ENCODE measurements around the gene VWA5B2. TPM values are rescaled to one million over a fixed set of nuclear protein-coding genes. Genes with fewer than 3 reads are reported as not detected.
"Not testable (repeated sequence)": the region's sequence is repeated elsewhere in the genome, so short reads cannot be mapped to it uniquely, and the experiment has no call there.

Gene VWA5B2
- total RNA-seq, 1 experiment from 2014 or later: not detected

DNA sequence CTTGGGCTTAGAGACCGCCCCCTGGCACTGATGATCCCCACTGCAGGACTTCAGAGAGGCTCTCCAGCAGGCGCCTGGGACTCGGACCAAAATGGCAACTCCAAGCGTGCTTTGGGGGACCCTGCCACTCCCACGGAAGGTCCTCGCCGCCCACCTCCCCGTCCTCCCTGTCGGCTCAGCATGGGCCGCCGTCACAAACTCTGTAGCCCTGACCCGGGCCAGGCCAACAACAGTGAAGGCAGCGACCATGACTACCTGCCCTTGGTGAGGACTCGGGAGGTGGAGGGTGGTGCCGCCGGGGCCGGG is 11.7 kb downstream of the VWA5B2 start:
- DNase-seq (ENCODE audit: low read depth): no peak

- DNase-seq (ENCODE audit: low read depth): no peak
Observed at GRCh38 chr3:184241447-184242296, 12.3 kb downstream of the VWA5B2 start.

DNA sequence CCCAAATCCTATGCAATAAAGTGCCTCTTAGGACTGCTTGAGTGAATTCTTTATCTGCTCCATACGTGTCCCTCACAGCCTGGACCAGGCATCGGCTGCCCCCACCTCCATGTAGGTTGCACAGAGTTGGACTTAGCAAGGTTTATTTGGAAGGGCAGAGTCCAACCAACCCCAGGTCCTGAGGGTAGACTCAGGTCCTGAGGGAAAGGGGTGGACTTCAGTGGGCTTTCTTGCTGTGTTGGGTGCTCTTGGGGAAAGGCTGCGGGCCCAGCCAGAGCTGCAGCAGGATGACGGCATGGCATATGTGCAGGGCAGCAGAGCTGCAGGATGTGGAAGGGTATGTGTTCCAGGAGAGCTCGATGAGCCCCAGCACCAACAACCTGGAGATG is 12.9 kb downstream of the VWA5B2 start:
- no peak for DNase-seq (ENCODE audit: low read depth)

GRCh38 chr3:184248454-184249411 is 19.3 kb downstream of the VWA5B2 start, which contains the start of gene ALG3:
Gene ALG3, minus strand, starts transcription at chr3:184248962. Its CDS starts 22 bp downstream, at chr3:184248940.
- peak; percentile 82 for DNase-seq (ENCODE audit: low read depth)

- peak; percentile 99 for DNase-seq (ENCODE audit: low read depth)
Observed at GRCh38 chr3:184249412-184250166, 20.2 kb downstream of the VWA5B2 start, which contains the start of gene EEF1AKMT4. Gene EEF1AKMT4, plus strand, starts transcription at chr3:184249672. Its CDS starts 23 bp downstream, at chr3:184249695.

GRCh38 chr3:184250167-184250828 is 20.9 kb downstream of the VWA5B2 start:
- DNase-seq (ENCODE audit: low read depth): peak; percentile 92

DNA sequence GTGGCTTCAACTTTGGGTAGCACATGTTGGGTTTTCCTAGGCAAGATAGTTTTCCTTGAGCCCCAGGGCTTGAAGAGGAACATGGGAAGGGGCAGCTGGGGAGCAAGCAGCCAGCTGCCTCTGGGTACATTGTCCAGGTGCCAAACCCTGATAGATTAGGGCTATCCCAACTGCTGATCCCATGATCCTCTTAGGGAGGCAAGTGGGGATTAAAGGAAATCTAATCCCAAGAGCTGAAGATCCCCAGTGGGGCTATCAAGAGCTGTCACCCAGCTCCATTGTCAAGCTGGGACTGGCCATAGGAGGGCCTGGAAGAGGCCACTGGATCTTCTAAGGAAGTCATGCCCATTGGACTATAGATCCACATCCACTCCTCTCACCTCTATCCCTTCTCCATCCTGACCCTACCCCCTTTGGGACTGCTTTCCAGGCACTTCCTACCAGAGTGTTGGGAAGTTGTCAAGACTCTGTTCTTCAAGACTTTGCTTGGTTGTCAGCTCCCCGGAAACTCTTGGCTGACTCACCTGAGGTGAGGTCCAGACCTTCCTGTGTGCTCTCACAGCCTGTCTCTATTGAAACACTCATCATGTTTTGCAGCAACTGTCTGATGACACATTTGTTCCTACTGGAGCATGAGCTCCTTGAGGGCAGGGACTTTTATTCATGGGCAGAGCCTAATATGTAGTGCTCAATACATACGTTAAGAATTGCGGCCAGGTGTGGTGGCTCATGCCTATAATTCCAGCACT is 26.1 kb downstream of the VWA5B2 start:
- DNase-seq (ENCODE audit: low read depth): peak; percentile 60

- DNase-seq (ENCODE audit: low read depth): no peak
Observed at GRCh38 chr3:184257083-184257915, 27.9 kb downstream of the VWA5B2 start.

DNA sequence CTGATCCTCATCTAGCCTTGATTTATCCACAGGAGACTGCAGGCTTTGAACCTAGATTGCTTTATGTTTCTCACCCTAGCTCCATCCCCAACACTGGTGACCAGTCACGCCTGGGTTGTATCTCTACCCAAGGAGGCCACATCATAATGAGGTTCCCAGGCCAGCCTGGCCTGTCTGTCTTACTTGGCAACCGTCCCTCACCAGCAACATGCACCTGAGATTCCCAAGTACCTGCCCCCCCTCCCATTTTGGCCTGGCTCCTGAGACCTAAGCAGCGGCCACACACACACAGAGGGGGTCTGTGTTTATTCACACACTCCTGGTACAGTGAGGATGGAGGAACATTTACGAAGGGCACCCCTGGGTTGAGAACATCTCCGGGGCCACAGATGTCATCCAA is 29.5 kb downstream of the VWA5B2 start:
- DNase-seq (ENCODE audit: low read depth): no peak

DNA sequence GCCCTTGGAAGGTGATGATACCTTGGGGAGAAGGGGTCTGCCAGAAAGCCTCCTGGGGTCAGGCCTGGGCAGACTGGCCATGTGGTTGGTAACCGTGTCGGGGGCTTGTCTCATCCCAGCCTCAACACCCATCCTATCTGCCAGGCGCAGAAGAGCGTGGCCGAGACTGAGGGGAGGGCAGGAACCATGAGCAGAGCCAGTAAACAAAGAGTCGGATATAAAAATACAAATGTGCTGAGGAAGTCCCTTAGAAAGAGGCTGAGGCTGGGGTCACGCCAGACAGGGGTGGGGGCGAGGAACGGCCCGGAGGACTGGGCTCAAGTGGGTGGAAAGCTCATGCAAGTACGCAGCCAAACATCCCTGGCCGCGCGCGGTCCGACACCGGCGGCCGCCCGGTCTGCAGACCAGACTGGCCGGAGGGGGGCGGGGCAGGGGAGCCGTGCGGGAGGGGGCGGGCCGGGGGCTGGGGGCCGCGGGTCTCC is 30.1 kb downstream of the VWA5B2 start:
- DNase-seq (ENCODE audit: low read depth): no peak

- no peak for DNase-seq (ENCODE audit: low read depth)
Observed at GRCh38 chr3:184259878-184260723, 30.7 kb downstream of the VWA5B2 start.

DNA sequence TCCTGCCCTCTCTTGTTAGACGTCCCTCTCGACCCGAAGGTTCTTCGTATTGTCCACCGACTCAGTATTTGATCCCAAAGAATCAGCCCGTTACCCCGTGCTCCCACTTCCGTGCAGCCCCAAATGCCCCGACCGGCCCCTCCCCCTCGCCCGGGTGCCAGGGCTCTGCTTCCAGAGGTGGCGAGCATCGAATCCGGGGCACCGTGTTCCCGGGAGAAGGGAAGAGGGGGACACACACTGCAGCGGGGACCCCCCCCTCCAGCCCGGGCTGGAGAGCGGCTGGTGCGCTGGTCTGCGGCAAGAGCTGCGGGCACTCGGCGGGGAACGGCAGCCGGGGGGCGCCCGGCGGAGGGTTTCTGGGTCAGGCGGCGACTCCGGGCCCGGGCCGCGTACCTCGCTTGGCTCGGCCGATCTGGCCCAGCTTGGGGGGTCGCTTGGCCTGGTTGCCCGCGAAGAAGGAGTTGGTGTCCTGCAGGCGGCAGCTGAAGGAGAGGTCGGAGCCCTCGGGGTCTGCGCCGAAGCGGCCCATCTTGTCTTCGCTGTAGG is 31.4 kb downstream of the VWA5B2 start:
- no peak for DNase-seq (ENCODE audit: low read depth)

DNA sequence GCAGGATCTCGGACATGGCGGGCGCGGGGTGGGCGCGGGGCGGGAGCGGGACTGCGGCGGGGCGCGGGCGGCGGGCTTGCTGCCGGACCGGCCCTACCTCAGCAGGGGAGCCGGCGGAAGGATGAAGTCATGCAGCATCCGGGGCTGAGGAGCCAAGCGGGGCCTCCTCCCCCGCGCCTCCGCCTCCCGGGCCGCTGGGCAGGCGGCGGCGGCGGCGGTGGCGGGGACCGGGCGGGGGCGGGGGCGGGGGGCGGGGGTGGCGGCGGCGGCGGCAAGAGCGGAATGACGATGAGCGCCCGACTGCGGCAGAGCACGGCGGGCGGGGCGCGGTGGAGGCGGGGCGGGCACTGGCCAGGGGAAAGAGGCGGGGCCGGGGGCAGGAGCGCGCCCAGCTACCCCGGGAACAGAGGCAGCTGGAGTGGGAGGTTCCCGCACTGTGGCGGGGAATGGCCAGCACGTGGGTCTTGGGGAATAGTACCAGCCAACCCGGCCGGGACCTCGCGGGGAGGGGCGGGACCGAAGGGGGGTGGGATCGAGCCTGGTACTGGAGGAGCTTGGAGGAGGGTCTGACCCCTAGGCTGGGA is 32.0 kb downstream of the VWA5B2 start, which contains the start of gene CAMK2N2:
Gene CAMK2N2 (minus strand): TSS at position 284 of the 584 bp plus-strand sequence. CDS start 268 bp downstream, at position 16.
- DNase-seq (ENCODE audit: low read depth): peak; percentile 83

DNA sequence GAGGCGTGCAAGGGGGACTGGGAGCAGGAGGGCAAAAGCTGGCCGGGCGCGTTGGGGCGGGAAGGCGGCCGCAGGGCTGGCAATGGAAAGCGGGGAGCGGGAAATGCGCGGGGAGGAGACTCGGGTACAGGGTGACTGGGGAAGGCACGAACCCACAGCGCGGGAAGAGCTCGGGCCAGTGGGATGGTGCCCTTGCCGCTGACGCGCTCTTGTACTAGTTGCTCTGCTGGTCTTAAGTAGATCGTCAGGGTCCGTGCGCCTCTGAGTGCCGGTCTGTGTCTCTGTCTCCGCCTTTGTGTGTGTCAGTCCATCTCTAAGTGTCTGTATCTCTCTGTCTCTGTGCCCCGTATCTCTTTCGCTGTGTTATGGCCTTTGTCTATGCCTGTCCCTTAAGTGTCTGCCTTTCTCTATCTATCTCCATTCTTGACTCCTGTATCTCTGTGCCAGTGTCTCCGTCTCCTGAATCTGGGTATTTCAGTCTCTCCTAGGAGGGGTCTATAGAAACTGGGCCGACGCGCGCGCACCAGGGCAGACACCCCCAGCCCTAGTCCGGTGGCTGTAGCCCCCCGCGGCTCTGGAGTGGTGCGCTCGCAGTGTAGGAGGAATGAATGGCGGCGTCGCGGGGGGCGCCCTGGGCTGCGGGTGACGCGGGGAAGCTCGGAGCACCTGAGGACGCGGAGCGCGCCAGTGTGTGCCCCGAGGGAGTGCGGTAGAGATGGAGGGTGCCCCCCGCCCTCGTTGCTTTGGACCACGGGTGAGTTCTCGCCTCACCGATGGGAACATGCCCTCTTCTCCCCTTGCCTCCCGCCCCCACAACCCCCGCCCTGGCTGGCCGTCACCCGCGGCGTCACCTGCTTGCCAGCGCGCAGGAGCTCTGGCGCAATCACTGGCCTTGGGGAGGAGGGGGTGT is 32.7 kb downstream of the VWA5B2 start:
- DNase-seq (ENCODE audit: low read depth): peak; percentile 73

GRCh38 chr3:184262764-184263179 is 33.4 kb downstream of the VWA5B2 start:
- DNase-seq (ENCODE audit: low read depth): no peak

DNA sequence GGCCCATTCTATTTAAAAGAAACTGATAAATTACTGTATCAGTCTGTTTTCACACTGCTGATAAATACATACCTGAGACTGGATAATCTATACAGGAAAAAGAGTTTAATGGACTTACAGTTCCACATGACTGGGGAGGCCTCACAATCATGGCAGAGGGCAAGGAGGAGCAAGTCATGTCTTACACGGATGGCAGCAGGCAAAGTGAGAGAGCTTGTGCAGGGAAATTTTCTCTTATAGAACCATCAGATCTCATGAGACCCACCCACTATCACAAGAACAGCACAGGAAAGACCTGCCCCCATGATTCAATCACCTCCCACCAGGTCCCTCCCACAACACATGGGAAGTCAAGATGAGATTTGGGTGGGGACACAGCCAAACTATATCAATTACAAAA is 37.9 kb downstream of the VWA5B2 start:
- not testable (repeated sequence) for DNase-seq (ENCODE audit: low read depth)
